Measurements from ENCODE around the gene LIN37.

LIN37 gene

GRCh38 chr19:35748106-35749020 is at the start of gene LIN37:
Gene LIN37, plus strand, starts transcription at chr19:35748576. Its CDS starts 149 bp downstream, at chr19:35748725.
- peak; percentile 98 for DNase-seq

GRCh38 chr19:35702223-35703012 is 46.0 kb upstream of the LIN37 start:
- DNase-seq: peak; percentile 89

GRCh38 chr19:35703343-35703742 is 45.0 kb upstream of the LIN37 start:
- no peak for DNase-seq

GRCh38 chr19:35704218-35704617 is 44.2 kb upstream of the LIN37 start, which contains the start of gene ZBTB32:
Gene ZBTB32, plus strand, starts transcription at chr19:35704558. Its CDS starts 10,069 bp downstream, at chr19:35714627.
- DNase-seq: no peak

- no peak for DNase-seq
Measured at GRCh38 chr19:35708391-35708790, 40.0 kb upstream of the LIN37 start.

- DNase-seq: peak; percentile 52
Measured at GRCh38 chr19:35710784-35711723, 37.3 kb upstream of the LIN37 start.

GRCh38 chr19:35712567-35713505 is 35.5 kb upstream of the LIN37 start:
- DNase-seq: peak; percentile 58

GRCh38 chr19:35713506-35713850 is 34.9 kb upstream of the LIN37 start:
- no peak for DNase-seq

GRCh38 chr19:35713904-35714495 is 34.4 kb upstream of the LIN37 start:
- no peak for DNase-seq

- DNase-seq: no peak
Measured at GRCh38 chr19:35714601-35715354, 33.6 kb upstream of the LIN37 start.

GRCh38 chr19:35715355-35715809 is 33.0 kb upstream of the LIN37 start:
- no peak for DNase-seq

- no peak for DNase-seq
Measured at GRCh38 chr19:35715981-35716800, 32.2 kb upstream of the LIN37 start.

GRCh38 chr19:35716801-35717664 is 31.3 kb upstream of the LIN37 start:
- peak; percentile 96 for DNase-seq

GRCh38 chr19:35717665-35718344 is 30.6 kb upstream of the LIN37 start, which contains the start of gene KMT2B:
Gene KMT2B, plus strand, starts transcription at chr19:35718003. Its CDS starts 16 bp downstream, at chr19:35718019.
- DNase-seq: no peak

GRCh38 chr19:35718345-35719041 is 29.9 kb upstream of the LIN37 start:
- peak; percentile 65 for DNase-seq

- no peak for DNase-seq
Measured at GRCh38 chr19:35719402-35720162, 28.8 kb upstream of the LIN37 start.
